GM21723 (cell line): Measurements from ENCODE around the gene FTSJ1.
"Not testable (repeated sequence)": the region's sequence is repeated elsewhere in the genome, so short reads cannot be mapped to it uniquely, and the experiment has no call there.

Experiments
- ATAC-seq: cut with Tn5 transposase; IDR thresholded peaks from one replicate; pipeline ENCODE4 v1.9.1; 2021; ENCODE audit warnings: mild to moderate bottlenecking, moderate library complexity; ENCODE audit not compliant: unreplicated experiment

The FTSJ1 gene

DNA sequence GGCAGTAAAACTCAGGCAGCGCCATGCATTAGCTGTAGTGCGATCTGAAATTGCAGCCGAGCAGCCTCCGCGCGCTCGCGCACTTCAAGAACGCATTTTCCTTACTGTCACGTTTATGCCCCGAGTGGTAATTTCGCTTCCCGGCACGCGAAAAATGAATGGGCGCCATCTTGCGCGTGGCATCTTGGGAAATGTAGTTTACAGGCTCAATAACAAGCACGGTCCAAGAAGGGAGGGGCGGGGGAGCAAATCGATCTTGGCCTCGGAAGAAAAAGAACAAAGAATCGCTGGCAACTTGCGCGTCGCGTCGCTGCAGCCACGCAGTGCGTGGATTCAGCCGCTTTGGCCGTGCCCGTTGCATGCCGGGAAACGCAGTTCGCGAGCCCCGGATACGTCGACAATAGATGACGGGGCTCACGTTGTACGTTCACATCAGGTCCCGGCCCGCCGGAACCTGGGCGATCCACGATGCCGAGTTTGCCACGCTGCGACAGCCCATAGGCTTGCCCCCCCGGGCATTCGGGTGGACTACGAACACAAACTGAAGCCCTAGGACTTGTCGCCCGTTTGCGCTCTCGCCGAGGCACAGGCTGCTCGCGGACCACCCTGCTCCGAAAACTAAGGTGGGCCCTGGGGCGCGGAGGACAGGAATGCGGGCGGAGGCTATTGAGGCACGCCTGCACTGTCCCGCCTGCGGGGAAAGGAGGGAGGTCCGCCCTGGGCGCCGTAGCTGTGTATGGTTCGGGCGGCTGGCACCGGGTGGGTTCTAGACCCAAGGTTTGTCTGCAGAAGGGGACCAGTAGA lies at the start of gene FTSJ1:
Gene FTSJ1, plus strand, starts transcription at position 426 of the 804 bp plus-strand sequence. CDS start 1,849 bp downstream, outside the sequence.
- ATAC-seq, result peak; percentile 83

DNA sequence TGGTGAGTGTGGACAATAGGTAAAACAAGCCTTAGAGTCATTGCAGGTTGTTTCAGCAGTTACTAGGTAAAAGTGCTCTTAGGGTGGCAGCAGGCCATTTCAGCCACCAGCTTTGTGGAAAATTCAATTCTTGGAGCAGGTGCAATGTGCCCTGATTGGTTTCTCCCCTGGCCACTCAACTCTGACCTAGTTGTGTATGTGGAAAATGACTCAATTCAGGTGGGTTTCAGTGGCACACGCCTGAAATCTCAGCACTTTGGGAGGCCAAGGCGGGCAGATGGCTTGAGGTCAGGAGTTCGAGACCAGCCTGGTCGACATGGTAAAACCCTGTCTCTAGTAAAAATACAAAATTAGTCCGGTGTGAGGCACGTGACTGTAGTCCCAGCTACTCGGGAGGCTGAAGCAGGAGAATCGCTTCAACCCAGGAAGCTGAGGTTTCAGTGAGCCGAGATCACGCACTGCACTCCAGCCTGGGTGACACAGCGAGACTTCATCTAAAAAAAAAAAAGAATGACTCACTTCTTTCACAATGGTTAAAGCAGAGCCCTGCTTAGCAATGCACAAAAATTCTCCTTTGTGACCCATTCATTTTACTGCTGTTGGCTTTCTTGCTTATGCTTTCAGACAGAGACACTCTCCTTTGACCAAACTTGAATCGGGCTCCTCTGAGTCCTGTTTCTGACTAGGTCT lies 48.8 kb upstream of the FTSJ1 start:
- not testable (repeated sequence) for ATAC-seq

GRCh38 chrX:48429606-48430005 lies 46.4 kb upstream of the FTSJ1 start:
- not testable (repeated sequence) for ATAC-seq

- ATAC-seq, result not testable (repeated sequence)
Observed at GRCh38 chrX:48430166-48430565, 45.8 kb upstream of the FTSJ1 start.

- not testable (repeated sequence) for ATAC-seq
Observed at GRCh38 chrX:48433713-48434112, 42.3 kb upstream of the FTSJ1 start.

- not testable (repeated sequence) for ATAC-seq
Observed at GRCh38 chrX:48447201-48447600, 28.8 kb upstream of the FTSJ1 start.

- ATAC-seq, result no peak
Observed at GRCh38 chrX:48450076-48450475, 25.9 kb upstream of the FTSJ1 start.

DNA sequence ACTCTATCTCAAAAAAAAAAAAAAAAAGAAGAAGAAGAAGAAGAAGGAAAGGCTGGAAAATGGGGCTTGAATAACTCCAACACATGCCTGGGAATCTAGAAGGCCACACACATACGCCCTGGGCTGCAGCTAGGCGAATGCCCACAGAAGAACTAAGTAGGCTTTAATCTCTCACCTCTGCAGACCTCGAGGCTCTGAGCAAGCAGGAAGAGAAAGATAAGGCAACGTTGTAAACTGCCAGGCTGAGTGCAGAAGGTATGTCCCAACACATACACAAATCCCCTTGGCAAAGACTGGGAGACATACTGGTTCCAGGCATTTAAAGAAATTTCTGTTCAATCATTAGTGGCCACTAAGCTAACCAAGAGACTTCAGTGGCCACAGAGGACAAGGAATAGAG lies 24.3 kb upstream of the FTSJ1 start:
- ATAC-seq, result no peak

DNA sequence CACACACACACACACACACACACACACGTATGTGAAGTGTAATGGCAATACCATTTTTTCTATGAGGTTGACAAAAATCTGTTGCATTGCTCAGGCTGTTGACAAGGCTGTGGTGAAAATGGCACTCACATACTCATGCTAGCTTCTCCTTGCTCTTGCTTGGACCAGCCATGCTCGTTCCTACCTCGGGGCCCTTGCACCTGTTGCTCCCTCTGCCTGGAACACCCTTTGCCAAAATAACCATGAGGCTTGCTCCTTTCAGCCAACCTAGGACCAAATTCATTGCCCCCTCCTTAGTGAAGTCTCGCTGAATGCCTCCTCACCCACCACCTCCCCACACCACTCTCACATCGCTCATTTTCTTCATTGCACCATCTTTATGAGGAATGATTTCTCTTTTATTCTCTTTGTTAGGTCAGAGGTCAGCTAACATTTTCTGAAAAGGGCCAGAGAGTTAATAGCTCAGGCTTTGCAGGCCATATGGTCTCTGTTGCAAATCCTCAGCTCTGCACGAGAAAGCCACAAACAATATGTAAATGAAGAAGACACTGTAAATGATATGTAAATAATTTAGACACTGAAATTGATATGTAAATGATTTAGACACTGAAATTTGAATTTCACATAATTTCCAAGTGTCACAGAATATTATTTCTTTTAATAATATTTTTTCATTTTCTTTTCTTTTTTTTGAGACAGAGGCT lies 19.2 kb upstream of the FTSJ1 start:
- no peak for ATAC-seq

DNA sequence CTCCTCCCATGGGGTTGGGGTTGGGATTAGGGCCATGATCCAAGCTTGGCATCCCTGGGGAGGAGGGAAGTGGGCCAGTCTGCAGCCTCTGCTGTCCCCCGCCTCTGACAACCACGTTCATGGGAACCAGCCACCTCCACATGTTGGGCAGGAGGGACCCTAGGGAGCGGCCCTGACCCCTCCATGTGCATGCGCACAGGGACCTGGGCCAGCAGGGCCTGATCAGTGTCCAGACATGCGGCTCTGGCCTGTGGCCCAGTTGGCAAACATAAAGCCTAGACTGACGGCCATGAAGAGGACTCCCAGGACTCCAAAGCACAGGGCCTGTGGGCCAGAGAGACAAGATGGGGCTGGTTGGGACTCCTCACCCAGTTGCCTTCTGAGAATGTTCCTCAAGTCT lies 17.3 kb upstream of the FTSJ1 start:
- ATAC-seq, result no peak

GRCh38 chrX:48459483-48459882 lies 16.5 kb upstream of the FTSJ1 start:
- no peak for ATAC-seq

- ATAC-seq, result no peak
Observed at GRCh38 chrX:48460031-48460430, 16.0 kb upstream of the FTSJ1 start.

GRCh38 chrX:48460606-48461005 lies 15.4 kb upstream of the FTSJ1 start:
- no peak for ATAC-seq

- ATAC-seq, result no peak
Observed at GRCh38 chrX:48461830-48462229, 14.2 kb upstream of the FTSJ1 start.

- ATAC-seq, result no peak
Observed at GRCh38 chrX:48465336-48465933, 10.6 kb upstream of the FTSJ1 start.

DNA sequence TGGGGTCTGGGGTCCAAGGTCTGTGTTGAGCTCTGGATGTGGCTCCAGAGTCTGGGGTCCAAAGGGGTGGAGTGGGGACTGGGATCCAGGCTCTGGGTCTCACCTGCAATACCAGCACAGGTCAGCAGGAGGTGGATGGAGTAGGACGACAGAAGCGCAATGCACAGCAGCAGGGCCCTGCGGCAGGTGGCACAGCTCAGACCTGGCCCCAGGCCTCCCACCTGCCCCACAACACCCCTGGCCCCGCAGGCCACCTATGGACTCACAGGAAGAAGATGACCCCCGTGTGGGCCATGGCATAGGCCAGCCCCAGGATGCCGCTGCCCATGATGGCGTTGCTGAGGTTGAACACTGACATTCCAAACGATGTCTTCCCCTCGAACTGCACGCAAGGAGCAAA lies 9.3 kb upstream of the FTSJ1 start:
- ATAC-seq, result no peak

DNA sequence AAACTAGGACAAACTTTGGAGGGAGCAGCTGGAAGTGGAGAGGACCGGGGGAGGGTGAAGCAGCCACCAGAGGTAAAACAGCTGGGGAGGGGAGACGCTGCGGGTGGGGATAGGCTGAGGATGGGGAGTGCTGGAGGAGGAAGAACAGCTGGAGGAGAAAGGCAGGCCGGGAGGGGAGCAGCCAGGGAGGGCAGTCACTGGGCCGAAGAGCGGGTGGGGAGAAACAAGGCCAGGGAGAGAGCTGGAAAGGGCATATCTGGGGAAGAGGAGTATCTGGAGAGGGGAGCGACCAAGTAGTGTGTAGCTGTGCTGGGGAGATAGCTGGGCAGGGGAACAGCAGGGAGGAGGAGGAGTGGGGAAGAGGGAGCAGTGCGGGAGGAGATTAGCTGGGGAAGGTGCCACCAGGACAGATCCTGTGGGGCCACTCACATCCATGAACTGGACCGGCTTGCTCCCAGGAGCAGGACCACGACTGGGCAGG lies 8.7 kb upstream of the FTSJ1 start:
- no peak for ATAC-seq

DNA sequence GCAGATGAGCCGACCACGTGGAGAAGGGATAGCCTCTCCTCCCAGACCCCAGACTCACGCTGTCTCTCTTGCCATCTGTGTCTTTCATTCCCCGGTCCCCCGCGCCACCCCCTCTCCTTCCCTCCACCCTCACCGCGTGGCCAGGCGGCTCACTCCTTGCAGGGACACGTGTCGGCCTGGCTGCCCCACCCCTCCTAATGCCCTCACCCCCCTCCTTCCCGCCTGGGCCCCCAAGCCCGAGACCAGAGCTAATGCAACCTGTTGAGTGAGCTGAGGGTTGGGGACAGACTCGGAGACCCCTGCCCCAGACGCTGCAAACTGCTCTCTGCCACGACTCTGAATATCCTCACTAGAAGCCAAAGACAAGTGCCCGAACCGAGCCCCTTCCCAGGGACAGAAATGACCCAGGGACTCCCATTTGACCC lies 7.7 kb upstream of the FTSJ1 start:
- peak; percentile 50 for ATAC-seq

DNA sequence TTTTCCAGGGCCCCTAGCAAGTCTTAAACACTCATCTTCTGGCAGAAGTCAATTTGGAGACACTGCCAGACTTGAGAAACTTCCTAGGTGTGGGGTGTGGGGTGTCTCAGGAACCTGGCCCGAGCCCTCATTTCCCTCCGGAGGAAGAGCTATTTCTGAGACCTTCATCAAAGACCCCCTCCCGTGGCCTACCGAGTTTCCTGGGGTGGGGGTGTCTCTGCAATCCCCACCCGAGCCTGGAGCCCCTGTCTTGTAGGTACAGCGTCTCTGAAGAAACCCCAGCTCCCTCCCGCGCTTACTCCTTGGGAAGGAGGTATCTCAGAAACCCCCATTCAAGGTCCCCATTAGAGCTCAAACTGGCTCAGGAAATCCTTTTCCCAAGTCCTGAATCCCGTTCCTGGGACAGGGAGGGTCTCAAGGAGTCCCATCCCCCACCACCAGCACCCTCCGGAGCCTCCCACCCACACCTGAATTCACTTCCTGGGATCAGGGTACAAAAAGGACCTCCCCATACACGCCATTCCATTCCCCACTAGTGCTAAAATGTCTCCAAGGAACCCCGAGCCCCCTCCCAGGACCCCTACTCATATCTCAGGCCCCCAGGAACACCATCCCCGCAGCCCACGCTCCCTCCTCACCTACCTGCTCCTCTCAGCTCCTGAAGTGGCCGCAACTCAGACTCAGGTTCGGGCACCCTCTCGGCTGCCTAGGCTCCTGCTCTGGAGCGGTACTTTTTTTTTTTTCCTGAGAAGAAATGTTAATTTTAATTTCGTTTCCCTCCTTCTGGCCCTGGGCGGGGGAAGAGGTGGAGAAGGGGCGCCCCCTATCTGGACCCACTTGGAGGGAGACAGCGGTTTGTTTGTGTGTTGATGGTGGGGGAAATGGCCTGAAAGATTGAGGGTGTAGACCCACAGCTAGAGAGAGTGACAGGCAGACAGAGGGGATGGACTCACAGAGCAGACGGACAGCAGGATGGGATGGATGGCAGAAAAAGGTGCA lies 7.0 kb upstream of the FTSJ1 start:
- ATAC-seq, result no peak
